HG03280 (cell line): Measurements from ENCODE around the gene SPOP.
"Not testable (repeated sequence)": the region's sequence is repeated elsewhere in the genome, so short reads cannot be mapped to it uniquely, and the experiment has no call there.

Experiments
- ATAC-seq: cut with Tn5 transposase; IDR thresholded peaks from one replicate; pipeline ENCODE4 v1.9.1; 2021; ENCODE audit warnings: mild to moderate bottlenecking, moderate library complexity; ENCODE audit not compliant: unreplicated experiment

SPOP gene

DNA sequence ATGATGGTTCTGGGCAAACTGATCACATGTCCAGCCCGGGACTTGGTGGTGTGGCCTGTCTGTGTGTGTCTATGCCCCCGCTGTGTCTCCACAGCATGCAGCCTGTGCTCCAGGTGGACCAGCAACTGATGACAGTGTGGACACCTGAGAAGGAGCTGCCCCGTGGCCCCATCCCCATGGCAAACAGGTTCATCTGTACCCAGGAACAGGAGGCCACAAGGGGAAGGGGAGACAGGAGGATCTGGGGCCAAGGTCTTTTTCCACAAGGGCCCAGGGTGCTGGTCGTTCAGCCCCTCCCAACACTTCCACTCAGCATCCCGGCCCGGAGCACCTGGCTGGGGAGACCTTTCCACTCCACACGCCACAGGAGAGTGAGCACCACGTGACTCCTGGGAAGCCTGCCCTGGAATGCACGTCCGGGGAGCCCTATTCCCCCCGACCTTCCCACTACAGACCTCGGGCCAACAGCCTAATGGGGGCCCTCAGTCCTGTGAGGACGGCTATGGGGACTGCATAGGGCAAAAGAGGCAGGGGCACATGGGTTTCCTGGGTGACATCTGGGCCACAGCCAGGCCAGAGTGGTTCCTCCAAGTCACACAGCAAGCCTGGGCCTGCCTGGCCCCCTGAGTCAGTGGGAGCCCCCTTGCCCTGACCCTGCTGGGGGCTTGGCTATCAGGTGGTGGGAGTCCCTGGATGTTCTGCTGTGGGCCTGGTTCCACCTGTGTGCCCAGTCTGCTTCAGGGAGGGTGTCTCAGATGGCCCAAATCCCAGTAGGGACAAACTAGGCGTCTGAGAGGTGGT lies 123.0 kb downstream of the SPOP start:
- no peak for ATAC-seq

- ATAC-seq: no peak
Measured at GRCh38 chr17:49553676-49554335, 124.1 kb downstream of the SPOP start.

DNA sequence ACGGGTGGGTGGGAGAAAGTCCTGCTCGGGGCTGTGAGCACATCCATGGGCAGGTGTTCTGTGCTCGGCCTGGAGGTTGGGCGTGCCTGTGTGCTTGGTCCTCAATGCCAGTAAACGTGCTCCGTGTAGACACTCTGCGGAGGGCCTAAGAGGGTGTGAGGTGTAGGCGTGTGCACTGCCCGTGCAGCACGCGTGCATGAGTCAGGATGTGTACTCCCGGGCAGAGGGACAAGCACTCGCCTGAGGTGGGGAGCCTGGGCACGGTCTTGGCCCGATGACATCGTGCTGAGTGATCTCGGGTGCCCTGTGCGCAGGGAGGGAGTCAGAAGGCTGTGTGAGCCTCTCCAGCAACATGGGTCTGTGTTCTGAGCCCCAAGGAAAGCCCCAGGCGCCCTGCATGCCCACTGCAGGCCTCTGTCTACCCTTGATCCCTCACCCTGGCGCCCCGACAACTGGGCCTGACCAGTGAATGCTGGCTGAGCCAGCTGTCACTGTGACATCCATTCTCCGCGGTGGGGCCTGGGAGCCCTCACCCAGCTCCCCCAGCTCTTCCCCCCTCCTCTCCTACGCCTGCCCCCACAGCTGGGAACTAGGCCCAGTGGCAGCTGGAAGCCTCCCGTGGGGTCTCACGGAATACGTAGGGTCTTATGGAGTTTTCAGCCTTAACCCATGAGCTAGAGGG lies 125.7 kb downstream of the SPOP start:
- no peak for ATAC-seq

DNA sequence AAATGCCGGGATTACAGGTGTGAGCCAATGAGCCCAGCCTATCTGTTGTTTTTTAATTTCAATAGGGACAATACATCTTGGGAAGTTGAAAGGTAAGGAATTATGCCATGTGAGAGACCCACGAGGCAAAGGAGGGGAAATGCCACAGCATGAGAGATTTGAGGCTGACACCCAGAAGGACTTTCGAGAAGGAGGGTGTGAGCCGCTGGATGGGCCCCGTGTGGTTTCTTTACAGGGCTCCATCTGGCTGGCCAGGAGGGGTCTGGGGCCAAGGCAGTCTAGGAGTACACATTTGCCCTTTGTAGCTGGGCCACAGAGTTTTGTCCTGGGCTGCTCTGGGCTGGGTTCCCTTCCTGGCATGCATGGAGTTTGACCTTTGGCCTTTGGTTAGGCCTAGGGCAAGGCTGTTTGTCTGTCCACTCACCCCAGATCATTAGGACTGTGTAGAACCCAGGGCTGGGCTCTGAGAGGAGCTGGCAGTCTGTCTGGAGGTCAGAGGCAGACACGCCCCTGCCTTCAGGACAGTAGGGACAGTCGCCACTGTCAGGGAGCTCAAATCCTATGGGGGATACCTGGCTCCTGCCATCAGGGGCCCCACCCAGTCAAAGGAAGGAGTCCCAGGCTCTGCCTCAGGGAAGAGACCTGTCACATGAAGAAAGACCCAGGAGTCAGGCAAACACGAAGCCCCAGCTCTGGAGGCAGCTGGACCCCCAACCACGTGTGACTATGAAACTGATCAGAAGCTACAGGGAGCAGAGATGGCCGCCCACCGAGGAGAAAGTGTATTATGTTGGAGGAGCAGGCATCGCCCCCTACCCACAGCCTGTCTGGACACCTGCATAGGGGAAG lies 126.5 kb downstream of the SPOP start:
- no peak for ATAC-seq

DNA sequence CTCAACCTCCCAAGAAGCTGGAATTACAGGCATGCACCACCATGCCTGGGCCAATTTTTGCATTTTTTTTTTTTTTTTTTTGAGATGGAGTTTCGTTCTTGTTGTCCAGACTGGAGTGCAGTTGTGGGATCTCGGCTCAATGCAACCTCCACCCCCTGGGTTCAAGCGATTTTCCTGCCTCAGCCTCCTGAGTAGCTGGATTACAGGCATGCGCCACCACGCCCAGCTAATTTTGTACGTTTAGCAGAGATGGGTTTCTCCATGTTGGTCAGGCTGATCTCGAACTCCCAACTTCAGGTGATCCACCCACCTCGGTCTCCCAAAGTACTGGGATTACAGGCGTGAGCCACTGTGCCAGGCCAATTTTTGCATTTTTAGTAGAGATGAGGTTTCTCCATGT lies 127.1 kb downstream of the SPOP start:
- not testable (repeated sequence) for ATAC-seq

GRCh38 chr17:49549691-49550678 lies 127.9 kb downstream of the SPOP start:
- ATAC-seq: no peak

DNA sequence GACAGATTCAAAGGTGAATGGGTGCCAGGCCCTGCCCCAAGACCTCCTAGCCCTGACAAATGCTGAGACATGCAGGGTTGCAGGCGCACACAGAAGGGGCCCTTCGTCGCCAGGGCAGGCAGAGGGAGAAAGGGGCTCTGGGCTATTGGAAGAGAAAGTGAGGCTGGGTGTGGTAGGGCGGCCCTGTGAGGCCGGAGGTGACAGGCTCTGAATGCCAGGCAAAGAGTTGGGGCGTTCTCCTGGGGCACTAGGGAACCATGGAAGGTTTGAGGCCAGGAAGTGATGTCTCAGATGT lies 128.6 kb downstream of the SPOP start:
- ATAC-seq: no peak
